NCI-H1048 (cell line): ENCODE data around the gene POU5F1.
A peak's percentile ranks its signal among the peaks of the same experiment; 100 is the strongest.
"Not testable (repeated sequence)": the region's sequence is repeated elsewhere in the genome, so short reads cannot be mapped to it uniquely, and the experiment has no call there.

Source experiments
- DNase-seq: peaks from one replicate; lab custom pipeline; 2025; lab: John Stamatoyannopoulos, UW

The POU5F1 gene

GRCh38 chr6:31165064-31165832, 5.2 kb downstream of the POU5F1 start:
- not testable (repeated sequence) for DNase-seq

DNA sequence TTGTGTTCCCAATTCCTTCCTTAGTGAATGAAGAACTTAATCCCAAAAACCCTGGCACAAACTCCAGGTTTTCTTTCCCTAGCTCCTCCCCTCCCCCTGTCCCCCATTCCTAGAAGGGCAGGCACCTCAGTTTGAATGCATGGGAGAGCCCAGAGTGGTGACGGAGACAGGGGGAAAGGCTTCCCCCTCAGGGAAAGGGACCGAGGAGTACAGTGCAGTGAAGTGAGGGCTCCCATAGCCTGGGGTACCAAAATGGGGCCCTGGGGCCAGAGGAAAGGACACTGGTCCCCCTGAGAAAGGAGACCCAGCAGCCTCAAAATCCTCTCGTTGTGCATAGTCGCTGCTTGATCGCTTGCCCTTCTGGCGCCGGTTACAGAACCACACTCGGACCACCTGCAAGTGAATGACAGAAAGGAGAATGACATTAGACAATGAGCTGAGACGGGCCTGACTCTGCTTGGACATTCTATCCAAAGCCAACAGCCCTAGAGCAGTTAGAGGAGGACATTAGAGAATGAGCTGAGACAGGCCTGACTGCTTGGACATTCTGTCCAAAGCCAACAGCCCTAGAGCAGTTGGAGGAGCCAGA, 5.9 kb downstream of the POU5F1 start:
- not testable (repeated sequence) for DNase-seq

GRCh38 chr6:31163922-31164321, 6.6 kb downstream of the POU5F1 start:
- no peak for DNase-seq

GRCh38 chr6:31162463-31163165, 7.9 kb downstream of the POU5F1 start:
- DNase-seq, result no peak

- DNase-seq, result no peak
Measured at GRCh38 chr6:31161216-31162126, 9.0 kb downstream of the POU5F1 start.

- no peak for DNase-seq
Measured at GRCh38 chr6:31158863-31159855, 11.3 kb downstream of the POU5F1 start.

GRCh38 chr6:31158140-31158862, 12.2 kb downstream of the POU5F1 start, which contains the start of gene TCF19:
TCF19 (plus strand) TSS chr6:31158589; CDS start chr6:31159470, 881 bp downstream.
- DNase-seq, result peak; percentile 98

DNA sequence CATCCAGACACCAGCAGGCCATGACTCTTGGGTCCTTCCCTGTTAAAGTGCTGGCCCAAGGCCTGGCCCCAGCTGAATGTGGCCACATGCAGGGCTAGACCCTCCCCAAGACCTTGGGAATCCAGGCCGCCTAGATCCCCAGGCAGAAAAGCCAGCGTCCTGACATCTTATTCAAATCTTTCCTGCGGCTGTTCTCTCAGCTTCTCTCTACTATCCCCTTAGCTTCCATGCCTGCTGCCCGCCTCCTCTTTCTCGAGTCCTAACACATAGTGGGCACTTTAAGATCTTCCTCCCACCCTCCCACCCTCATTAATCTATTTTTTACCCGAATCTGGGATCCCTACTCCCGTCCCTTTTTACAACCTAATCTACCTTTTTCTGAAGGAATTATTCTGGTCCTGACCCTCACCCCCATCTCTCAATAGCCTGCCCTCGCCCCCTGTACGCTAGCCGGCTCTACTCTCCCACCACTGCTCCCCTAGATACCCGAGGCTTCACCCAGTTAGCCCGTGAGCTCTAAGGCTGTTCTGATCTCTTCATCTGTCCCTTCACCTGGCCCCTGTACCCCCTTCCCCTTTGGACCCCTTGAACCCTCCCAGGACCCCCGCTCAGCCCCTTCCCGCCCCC, 12.9 kb downstream of the POU5F1 start, which contains the start of gene CCHCR1:
TSS of gene CCHCR1 (minus strand) at position 290 of the 627 bp plus-strand sequence. CDS start at position 88, 202 bp downstream.
- DNase-seq, result no peak

- no peak for DNase-seq
Measured at GRCh38 chr6:31156641-31157040, 13.8 kb downstream of the POU5F1 start.

- no peak for DNase-seq
Measured at GRCh38 chr6:31154436-31154835, 16.0 kb downstream of the POU5F1 start.

DNA sequence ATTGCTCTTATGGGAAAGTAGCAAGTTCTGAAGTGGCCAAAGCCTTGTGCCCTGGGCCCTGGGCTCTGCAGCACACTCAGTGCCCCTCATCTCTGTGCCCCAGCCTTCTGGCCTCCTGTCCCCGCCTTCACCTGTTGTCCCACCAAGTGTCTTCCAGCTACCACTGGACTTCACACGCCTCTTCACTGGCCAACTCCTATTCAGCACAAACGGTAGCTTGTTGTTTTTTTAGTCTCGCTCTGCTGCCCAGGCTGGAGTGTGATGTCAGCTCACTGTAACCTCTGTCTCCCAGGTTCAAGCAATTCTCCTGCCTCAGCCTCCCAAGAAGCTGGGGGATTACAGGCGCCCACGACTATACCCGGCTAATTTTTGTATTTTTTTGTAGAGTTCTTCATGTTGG, 17.7 kb downstream of the POU5F1 start:
- DNase-seq, result no peak

DNA sequence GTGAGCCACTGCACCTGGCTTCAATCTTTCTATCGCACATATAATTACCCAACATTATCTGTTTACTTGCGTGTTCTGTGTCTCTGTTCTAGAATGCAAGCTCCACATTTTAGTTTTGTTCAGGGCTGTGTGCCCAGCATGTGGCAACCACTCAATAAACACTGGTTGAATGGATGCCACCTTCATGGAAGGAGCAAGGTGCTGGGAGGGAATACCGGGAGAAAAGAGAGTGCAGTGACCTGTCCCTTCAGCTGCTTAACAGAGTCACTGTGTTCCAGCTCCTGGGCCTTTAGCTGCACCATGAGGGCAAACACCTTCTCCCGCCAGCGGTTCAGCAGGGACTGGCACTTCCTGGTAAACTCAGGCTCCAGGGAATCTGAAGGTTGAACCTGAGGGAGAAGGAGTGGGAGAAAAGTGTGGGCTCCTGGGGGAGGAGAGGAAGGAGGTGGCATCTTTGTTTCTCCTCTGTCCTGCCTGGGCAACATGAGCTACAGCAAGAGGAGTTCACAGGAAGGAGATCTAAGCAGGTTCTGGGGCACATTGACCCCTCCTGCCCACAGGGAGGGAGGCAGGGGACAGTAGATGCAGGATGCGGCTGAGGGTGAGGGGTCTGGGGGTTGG, 20.5 kb downstream of the POU5F1 start:
- DNase-seq, result no peak

DNA sequence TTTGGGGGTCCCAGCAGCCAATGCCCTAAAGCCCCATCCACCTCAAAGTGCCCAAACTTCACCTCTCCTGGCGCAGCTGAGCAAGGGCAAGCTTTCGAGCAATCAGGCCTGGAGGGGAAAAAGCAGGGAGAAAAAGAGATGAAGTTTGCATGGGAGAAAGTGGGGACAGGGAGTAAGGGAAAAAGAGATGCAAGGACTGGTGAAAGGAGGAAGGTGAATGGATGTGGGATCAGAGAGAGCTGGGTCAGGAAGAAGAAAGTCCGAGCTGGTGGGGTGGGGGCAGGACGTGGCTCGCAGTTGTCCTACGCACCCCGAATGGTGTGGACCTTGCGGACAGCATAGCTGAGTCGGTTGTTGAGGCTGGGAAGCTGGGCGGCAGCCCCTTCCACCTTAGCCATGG, 25.1 kb downstream of the POU5F1 start:
- no peak for DNase-seq

- DNase-seq, result no peak
Measured at GRCh38 chr6:31144970-31145340, 25.5 kb downstream of the POU5F1 start.

GRCh38 chr6:31144296-31144969, 26.0 kb downstream of the POU5F1 start:
- no peak for DNase-seq

DNA sequence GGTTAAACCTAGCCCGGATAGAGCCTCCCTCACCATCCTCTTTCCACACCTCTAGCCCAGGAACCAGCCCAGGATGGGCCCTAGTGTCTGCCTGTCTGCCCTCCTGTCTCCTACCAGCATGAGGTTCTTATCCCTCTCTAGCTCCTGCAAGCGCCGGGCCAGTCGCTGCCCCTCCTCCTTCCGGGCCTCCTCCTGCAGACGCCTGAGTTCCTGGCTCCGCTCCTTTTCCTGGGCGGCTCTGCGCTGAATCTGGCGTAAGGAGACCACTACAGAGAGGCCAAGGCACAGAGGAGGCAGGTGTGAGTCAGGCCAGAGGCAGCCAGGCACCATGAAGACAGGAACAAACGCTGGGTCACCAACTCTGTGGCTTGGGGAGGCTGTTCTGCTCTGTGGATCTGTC, 27.3 kb downstream of the POU5F1 start:
- DNase-seq, result no peak

DNA sequence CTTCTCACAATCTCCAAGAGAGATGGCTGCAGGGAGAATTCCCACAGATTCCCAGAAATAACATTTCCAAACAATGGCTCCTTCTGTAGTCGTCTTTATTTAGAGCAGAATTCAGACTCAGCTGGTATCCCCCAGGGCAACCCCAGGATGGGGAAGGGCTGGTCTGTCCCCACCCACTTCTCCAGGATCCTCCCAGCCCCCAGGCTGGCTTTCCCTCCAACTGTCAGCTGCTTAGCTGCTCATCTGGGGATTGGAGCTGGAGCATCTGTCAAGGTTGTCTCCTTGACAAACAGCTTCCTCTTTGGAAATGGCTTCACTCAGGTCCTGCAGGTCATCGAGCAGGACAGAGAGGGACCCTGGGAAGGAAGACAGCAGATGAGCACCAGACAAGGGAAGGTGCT, 28.1 kb downstream of the POU5F1 start:
- DNase-seq, result no peak

GRCh38 chr6:31140643-31141042, 29.8 kb downstream of the POU5F1 start:
- no peak for DNase-seq
